Measurements from ENCODE around the gene CST9. TPM values are rescaled to one million over a fixed set of nuclear protein-coding genes. Genes with fewer than 3 reads are reported as not detected.
A peak's percentile ranks its signal among the peaks of the same experiment; 100 is the strongest.
"Not testable (repeated sequence)": the region's sequence is repeated elsewhere in the genome, so short reads cannot be mapped to it uniquely, and the experiment has no call there.

Gene CST9
- total and polyA plus RNA-seq, 2 experiments from 2014 or later, result not detected

DNA sequence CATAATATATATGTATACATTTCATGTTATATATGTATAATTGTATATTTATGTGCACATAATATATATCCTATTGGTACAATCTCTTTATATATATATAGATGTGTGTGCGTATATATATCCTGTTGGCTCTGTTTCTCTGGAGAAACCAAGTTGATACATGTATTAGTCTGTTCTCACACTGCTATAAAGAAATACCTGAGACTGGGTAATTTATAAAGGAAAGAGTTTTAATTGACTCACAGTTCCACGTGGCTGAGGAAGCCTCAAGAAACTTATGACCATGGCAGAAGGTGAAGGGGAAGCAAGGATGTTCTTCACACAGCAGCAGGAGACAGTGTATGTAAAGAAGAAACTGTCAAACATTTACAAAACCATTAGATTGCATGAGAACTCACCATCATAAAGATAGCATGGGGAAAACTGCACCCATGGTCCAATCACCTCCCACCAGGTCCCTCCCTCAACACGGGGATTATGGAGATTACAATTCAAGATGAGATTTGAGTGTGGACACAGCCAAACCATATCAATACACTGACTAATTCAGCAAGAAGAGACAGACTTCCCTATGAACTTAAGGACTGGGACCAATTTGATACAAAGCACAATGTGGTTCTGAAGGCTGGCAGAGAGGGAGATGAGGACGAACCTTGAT lies 18.1 kb upstream of the CST9 start:
- DNase-seq (ENCODE audit: low spot score), result peak; percentile 44
- Histone ChIP-seq H3K4me1 (ENCODE audit: insufficient read depth) (peaks cover 10% of the 10 kb centered on the region), H2AFZ (no peak overlapping the region), H3K9me3 (ENCODE audit: low read depth) (no peaks in the 10 kb centered on the region), H3K79me2 (no peaks in the 10 kb centered on the region), H3K9me2 (replicated peaks; ENCODE audit: insufficient read depth) (no peaks in the 10 kb centered on the region), H3K27me3 (no peaks in the 10 kb centered on the region), H3K4me3 (no peak overlapping the region), H3K27ac (peak overlapping the region; percentile 92), H3K4me2 (peak overlapping the region; percentile 35), H4K20me1 (ENCODE audit: insufficient read depth, poor library complexity, severe bottlenecking) (no peaks in the 10 kb centered on the region), H3K36me3 (replicated peaks; ENCODE audit: insufficient read depth, low read depth) (no peaks in the 10 kb centered on the region)
- WGBS (ENCODE audit: low lambda C conversion rate, missing lambda C conversion rate), result 49% methylated on average over 4 of the region's 4 CpGs
- no peak for TF ChIP-seq EZH2phosphoT487 (IDR thresholded peaks at IDR 0.05; ENCODE audit: low read depth, severe bottlenecking, unreplicated experiment)
- no peak for TF ChIP-seq CTCF (IDR thresholded peaks at IDR 0.05; ENCODE audit: poor library complexity)
- TF ChIP-seq EZH2 (IDR thresholded peaks at IDR 0.05; ENCODE audit: borderline replicate concordance), result no peak

- peak; percentile 83 for DNase-seq (ENCODE audit: low spot score)
- WGBS (ENCODE audit: low lambda C conversion rate, missing lambda C conversion rate), result 41% methylated on average over 4 of the region's 4 CpGs
- no peaks in the 10 kb centered on the region for H4K20me1 ChIP-seq (ENCODE audit: insufficient read depth, poor library complexity, severe bottlenecking)
- H3K9me3 ChIP-seq (ENCODE audit: low read depth), result no peaks in the 10 kb centered on the region
- no peaks in the 10 kb centered on the region for H3K27me3 ChIP-seq
- no peak overlapping the region for H2AFZ ChIP-seq
- TF ChIP-seq EZH2phosphoT487 (IDR thresholded peaks at IDR 0.05; ENCODE audit: low read depth, severe bottlenecking, unreplicated experiment), result no peak
- TF ChIP-seq EZH2 (IDR thresholded peaks at IDR 0.05; ENCODE audit: borderline replicate concordance), result no peak
- peak overlapping the region; percentile 92 for H3K27ac ChIP-seq
- no peaks in the 10 kb centered on the region for H3K9me2 ChIP-seq (replicated peaks; ENCODE audit: insufficient read depth)
- H3K36me3 ChIP-seq (replicated peaks; ENCODE audit: insufficient read depth, low read depth), result no peaks in the 10 kb centered on the region
- H3K4me1 ChIP-seq (ENCODE audit: insufficient read depth), result peaks cover 6% of the 10 kb centered on the region
- no peaks in the 10 kb centered on the region for H3K79me2 ChIP-seq
- H3K4me2 ChIP-seq, result peak overlapping the region; percentile 35
- no peak overlapping the region for H3K4me3 ChIP-seq
These were observed 17.2 kb upstream of the CST9 start for GRCh38 chr20:23622839-23623343.

DNA sequence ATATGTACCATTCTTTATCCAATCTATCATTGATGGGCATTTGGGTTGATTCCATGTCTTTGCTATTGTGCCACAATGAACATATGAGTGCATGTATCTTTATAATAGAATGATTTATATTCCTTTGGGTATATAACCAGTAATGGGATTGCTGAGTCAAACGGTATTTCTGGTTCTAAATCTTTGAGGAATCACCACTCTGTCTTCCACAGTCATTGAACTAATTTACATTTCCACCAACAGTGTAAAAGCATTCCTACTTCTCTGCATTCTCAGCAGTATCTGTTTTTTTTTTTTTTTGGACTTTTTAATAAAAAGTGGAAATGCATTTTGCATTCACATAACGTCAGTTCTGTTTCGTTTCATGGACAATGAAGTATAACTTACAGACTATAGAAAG lies 16.7 kb upstream of the CST9 start:
- not testable (repeated sequence) for H3K79me2 ChIP-seq; H3K36me3 ChIP-seq (replicated peaks; ENCODE audit: insufficient read depth, low read depth); DNase-seq (ENCODE audit: low spot score); H3K9me2 ChIP-seq (replicated peaks; ENCODE audit: insufficient read depth); H3K4me1 ChIP-seq (ENCODE audit: insufficient read depth); H3K27me3 ChIP-seq; H3K9me3 ChIP-seq (ENCODE audit: low read depth); H2AFZ ChIP-seq; H4K20me1 ChIP-seq (ENCODE audit: insufficient read depth, poor library complexity, severe bottlenecking); H3K4me3 ChIP-seq
- Histone ChIP-seq H3K4me2 (peak overlapping the region; percentile 35), H3K27ac (peak overlapping the region; percentile 92)
- WGBS (ENCODE audit: low lambda C conversion rate, missing lambda C conversion rate), result 80% methylated on average over 3 of the region's 3 CpGs

DNA sequence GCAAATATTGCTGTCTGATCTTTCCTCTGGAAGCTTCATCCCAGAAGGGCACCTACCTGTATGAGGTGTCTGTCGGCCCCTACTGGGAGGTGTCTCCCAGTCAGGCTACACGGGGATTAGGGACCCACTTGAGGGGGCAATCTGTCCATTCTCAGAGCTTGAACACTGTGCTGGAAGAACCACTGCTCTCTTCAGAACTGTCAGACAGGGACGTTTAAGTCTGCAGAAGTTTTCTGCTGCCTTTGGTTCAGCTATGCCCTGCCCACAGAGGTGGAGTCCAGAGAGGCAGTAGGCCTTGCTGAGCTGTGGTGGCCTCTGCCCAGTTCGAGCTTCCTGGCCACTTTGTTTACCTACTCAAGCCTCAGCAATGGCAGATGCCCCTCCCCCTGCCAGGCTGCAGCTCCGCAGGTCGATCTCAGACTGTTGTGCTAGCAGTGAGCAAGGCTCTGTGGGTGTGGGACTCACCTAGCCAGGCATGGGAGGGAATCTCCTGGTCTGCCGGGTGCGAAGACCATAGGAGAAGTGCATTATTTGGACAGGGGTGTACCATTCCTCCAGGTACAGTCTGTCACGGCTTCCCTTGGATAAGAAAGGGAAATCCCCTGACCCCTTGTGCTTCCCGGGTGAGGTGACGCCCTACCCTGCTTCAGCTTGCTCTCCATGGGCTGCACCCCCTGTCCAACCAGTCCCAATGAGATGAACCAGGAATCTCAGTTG lies 15.1 kb upstream of the CST9 start:
- DNase-seq (ENCODE audit: low spot score), result peak; percentile 23
- H3K79me2 ChIP-seq; H3K4me2 ChIP-seq; H3K27me3 ChIP-seq; H2AFZ ChIP-seq; H3K4me3 ChIP-seq; H3K9me3 ChIP-seq (ENCODE audit: low read depth); H3K9me2 ChIP-seq (replicated peaks; ENCODE audit: insufficient read depth); H3K4me1 ChIP-seq (ENCODE audit: insufficient read depth); H3K36me3 ChIP-seq (replicated peaks; ENCODE audit: insufficient read depth, low read depth); H4K20me1 ChIP-seq (ENCODE audit: insufficient read depth, poor library complexity, severe bottlenecking): not testable (repeated sequence)
- WGBS (ENCODE audit: low lambda C conversion rate, missing lambda C conversion rate), result 65% methylated on average over 11 of the region's 11 CpGs
- H3K27ac ChIP-seq, result peak overlapping the region; percentile 52

- H3K9me2 ChIP-seq (replicated peaks; ENCODE audit: insufficient read depth), result no peaks in the 10 kb centered on the region
- H2AFZ ChIP-seq, result no peak overlapping the region
- H3K27ac ChIP-seq, result no peak overlapping the region
- no peak overlapping the region for H3K4me3 ChIP-seq
- no peaks in the 10 kb centered on the region for H3K36me3 ChIP-seq (replicated peaks; ENCODE audit: insufficient read depth, low read depth)
- H3K79me2 ChIP-seq, result no peaks in the 10 kb centered on the region
- no peaks in the 10 kb centered on the region for H3K27me3 ChIP-seq
- H4K20me1 ChIP-seq (ENCODE audit: insufficient read depth, poor library complexity, severe bottlenecking), result no peaks in the 10 kb centered on the region
- H3K4me1 ChIP-seq (ENCODE audit: insufficient read depth), result no peaks in the 10 kb centered on the region
- no peaks in the 10 kb centered on the region for H3K9me3 ChIP-seq (ENCODE audit: low read depth)
- 95% methylated on average over 5 of the region's 5 CpGs for WGBS (ENCODE audit: low lambda C conversion rate, missing lambda C conversion rate)
- no peak for DNase-seq (ENCODE audit: low spot score)
- TF ChIP-seq EZH2 (IDR thresholded peaks at IDR 0.05; ENCODE audit: borderline replicate concordance) (no peak), CTCF (IDR thresholded peaks at IDR 0.05; ENCODE audit: poor library complexity) (no peak), EZH2phosphoT487 (IDR thresholded peaks at IDR 0.05; ENCODE audit: low read depth, severe bottlenecking, unreplicated experiment) (no peak)
- H3K4me2 ChIP-seq, result no peak overlapping the region
These were observed 8.4 kb upstream of the CST9 start for GRCh38 chr20:23614163-23614562.

All from hepatocyte (in vitro differentiated cells).